HG02870 (cell line): Measurements from ENCODE around the gene LCN2.
A peak's percentile ranks its signal among the peaks of the same experiment; 100 is the strongest.

Experiments
- ATAC-seq: cut with Tn5 transposase; IDR thresholded peaks from one replicate; pipeline ENCODE4 v1.9.1; 2021; ENCODE audit warnings: mild to moderate bottlenecking, moderate library complexity; ENCODE audit not compliant: unreplicated experiment

Gene LCN2

DNA sequence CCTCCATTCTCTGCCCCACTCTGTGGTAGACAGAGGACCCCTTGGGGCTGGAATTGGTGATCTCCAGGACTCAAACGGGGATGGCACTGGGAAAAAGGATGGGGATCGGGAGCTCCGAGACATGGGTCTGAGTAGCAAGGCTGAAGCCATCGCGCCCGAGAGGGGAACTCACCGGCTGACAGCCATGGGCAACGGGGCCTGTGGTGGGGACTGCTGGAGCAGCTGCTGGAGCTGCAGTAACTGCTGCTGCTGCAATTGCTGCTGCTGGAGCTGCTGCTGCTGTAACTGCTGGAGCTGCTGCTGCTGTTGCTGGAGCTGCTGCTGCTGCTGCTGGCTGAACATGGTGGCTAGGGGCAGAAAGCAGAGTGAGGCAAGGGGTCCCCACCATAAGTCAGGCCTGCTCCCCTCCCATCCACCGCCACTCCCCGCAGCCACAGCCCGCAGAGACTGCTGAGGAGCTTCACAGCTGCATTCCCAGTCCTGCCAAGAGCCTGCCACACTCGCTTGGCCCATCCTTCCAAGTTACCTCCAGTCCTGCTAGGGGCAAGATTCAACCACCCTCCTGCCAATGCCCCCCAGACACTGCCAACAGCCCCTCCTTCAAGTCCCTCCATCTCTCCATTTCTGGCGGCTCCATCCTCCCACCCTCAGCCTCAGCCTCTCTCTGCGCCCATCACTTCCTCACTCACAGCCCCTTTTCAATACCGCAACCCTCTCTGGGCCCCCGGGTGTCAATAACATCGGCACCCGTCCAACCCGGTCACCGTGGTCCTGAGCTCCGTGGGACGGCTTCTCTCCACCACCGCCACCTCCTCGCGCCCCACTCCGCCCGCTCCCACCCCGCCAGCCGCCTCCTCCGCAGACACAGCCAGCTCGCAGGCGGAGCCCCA lies 41.5 kb downstream of the LCN2 start:
- peak; percentile 14 for ATAC-seq

DNA sequence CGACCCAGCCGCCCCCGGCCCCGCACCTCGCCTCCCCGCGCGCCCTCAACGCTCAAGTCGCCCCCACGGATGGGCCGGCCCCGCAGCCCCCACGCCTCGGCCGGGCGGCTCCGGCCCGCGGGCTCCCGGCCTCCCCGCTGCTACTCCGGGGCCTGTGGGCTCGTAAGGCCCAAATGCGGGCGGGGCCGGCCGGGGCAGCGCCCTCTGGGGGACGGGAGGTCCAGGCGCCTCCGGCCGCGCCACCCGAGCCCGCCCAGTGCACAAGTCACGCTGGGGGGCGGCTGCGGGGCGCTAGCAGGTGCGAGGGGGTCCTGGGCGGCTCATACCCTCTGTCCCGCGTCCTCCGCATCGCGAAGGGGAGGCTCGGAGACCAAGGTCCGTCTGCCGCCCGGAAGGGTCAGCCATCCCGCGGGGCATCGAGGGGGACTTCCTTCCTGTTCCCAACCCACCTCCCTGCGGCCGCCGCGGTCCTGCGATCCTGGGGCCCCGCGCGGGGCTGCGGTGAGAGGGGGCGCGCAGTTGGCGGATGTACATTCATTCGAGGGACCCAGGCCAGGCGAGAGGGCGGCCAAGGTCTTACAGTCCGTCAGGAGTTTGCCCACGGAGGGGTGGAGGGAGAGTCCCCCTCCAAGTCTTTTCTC lies 42.3 kb downstream of the LCN2 start, which contains the start of gene CIZ1:
Gene CIZ1, minus strand, starts transcription at position 167 of the 641 bp plus-strand sequence. CDS start 715 bp downstream, outside the sequence.
- ATAC-seq: peak; percentile 64

DNA sequence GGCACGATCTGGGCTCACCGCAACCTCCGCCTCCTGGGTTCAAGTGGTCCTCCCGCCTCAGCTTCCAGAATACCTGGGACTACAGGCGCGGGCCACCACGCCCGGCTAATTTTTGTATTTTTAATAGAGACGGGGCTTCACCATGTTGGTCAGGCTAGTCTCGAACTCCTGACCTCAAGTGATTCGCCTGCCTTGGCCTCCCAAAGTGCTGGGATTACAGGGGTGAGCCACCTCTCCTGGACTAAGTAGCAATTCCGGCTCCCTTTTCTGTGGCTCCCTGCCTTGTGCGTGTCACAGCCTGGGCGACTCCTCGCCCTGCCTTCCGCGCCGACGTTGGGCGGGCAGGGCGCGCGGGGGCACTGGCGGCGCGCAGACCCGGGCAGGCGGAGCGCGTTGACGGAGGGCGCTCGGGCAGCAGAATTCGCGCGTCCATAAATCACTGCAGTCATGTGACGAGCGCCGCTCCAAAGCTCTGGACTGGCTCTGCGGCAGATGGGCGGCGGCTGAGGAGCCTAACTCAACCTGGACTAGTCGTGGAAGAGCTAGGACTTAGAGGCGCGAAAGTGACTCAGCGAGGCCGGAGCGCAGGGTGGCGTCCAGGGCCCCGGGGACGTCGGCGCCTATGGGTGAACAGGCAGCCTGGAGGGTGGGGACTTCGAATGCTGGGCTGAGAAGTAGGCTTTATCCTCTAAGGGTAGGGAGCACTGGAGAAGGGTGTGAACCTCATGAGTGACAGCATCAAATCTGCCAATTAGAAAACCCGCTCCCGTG lies 43.5 kb downstream of the LCN2 start:
- ATAC-seq: no peak

DNA sequence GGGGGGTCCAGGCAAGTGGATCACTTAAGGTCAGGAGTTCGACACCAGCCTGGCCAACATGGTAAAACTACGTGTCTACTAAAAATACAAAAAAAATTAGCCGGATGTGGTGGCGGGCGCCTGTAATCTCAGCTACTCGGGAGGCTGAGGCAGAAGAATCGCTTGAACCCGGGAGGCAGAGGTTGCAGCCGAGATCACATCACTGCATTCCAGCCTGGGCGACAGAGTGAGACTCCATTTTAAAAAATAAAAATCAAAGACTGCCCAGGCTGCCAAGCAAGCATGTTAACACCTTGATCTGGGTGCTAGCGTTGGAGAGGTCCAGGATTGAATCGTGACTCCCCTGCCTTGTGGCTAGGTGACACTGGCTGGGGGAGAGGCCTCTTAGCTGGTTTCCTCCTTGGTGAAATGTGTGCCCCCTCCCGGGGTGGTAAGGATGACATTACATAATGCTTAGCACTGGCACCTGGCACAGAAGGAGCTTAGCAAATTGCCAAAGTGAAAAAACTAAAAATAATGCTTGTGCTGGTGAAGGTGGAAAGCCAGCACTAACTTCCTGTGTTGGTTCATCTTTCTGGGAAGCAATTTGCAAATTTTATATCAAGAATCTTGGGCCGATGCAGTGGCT lies 44.3 kb downstream of the LCN2 start:
- no peak for ATAC-seq

DNA sequence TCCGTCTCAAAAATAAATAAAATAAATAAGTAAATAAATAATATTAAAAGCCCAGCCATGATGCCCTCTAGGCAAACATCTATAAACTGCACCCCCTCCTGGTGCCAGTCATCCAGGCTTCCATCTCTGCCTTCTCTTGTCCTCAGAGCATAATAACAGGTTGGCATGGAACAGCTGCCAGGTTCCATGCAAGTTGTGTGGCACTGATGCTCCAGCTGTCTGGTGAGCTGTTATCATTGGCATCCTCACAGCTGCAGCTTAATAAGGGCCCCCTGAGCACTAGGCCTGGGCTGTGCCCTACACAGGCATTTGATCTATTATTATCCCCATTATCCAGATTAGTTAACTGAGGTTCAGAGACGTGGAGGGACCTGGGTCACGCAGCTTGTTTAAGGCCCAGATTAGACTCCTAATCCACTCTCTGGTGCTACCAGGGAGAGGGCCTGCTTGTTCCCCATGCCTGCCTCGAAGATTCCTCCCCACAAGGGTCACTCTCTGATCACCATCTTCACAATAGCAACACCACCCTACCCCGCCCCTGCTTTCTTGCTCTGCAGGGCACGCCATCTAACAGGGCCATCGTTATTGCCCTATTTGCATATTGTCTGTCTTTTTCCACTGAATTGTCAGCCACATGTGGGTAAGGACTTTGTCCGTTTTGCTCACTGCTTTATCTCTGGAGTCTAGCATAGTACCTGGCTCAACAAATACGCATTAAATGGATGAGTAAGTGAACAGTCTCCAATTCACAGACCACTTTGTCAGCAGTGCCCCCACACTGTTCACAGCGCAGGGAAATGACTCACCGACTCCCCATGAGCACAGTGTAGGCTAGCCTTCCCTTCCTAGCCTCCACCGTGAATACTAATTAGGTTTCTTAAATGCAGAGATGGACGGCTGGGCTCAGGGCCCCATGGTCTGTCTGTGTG lies 52.5 kb downstream of the LCN2 start:
- no peak for ATAC-seq

DNA sequence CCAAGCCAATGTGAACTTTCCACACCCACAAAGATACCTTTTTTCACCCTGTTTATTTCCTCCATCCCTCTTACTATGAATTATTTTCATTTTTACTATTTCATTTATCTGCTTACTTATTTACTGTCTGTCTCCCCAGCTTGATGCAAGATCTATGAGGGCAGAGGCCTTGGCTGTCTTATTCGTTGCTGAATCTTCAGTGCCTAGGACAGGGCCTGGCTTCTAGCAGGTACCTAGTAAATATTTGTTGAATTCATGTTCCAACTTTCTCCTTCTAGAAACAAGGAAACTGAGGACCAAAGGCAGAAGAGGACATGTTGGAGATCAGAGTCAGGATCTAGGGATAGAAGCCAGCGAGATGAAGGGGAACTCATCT lies 53.4 kb downstream of the LCN2 start:
- no peak for ATAC-seq
